HG02970 (cell line): ENCODE results near the gene ATP8B4.
"Not testable (repeated sequence)": the region's sequence is repeated elsewhere in the genome, so short reads cannot be mapped to it uniquely, and the experiment has no call there.

Source experiments
- ATAC-seq: cut with Tn5 transposase; IDR thresholded peaks from one replicate; pipeline ENCODE4 v1.9.1; 2021; ENCODE audit warnings: mild to moderate bottlenecking, moderate library complexity, moderate number of reproducible peaks; ENCODE audit not compliant: unreplicated experiment, low FRiP score

The ATP8B4 gene

DNA sequence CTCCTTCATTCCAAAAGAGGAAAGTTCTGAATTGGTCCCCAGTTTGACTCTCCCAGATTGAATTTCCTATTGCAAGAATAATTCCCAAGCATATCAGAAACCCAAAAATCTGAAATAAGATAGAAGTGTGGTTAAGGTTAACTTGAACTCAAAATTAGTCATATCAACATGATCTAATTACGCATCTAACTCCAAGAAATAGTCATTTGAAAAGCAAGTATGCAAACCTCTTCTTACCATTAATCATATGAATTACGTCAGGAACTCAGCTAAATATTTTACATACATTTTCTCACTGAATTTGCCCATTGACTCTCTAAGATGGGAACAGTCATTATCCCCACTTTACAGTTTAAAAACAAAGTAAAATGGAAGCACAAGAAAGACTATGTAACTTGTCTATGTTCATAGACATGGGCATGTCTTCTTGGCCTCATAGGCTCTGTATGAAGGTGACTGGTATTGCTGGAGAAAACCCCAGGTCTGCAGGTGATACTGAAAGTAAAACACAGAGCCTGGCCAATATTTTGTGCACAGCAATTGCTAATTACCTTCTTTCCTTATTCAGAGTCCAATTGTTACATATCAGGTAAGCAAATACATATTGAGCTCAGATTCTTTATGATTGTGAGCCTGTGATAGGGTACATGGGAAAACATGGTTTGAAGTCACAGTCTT lies 139.2 kb downstream of the ATP8B4 start:
- no peak for ATAC-seq

DNA sequence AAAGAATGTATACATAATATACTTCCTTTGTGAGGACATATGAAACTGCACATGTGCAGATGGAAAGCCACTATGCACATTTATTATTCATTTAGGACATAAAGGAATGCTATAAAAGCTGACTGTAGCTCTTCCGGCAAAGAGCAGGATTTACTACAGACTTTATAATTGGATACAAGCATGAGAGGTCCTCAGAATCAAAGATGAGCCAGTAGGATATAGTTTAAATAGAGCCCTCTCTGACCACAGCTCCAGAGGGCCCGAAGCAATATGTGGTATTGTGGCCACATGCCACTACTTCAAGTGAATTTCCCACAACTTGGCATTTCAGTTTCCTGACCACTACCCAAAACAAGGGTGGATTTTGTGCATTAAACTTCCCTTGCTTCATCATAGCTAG lies 140.9 kb downstream of the ATP8B4 start:
- ATAC-seq: no peak

GRCh38 chr15:49977306-49977705 lies 141.7 kb downstream of the ATP8B4 start:
- ATAC-seq: no peak

DNA sequence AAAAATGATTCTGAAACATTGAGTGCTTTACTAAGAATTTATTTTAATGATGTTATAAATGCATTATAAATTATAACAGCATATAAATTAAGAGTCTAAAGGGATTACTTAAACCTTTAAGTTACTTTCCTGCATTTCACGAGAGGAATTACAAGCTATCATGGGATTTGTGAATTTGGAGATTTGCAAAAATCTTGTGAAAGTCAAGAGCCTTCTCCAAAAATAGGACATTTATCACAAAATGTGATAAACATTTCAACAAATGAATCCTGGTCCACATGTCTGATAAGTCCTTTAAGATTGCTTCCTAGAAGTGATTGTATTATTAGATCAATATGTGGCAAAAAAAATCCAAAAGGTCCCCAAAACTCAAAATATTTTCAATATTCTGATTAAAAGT lies 154.5 kb downstream of the ATP8B4 start:
- no peak for ATAC-seq

- no peak for ATAC-seq
Observed at GRCh38 chr15:49964061-49964460, 155.0 kb downstream of the ATP8B4 start.

DNA sequence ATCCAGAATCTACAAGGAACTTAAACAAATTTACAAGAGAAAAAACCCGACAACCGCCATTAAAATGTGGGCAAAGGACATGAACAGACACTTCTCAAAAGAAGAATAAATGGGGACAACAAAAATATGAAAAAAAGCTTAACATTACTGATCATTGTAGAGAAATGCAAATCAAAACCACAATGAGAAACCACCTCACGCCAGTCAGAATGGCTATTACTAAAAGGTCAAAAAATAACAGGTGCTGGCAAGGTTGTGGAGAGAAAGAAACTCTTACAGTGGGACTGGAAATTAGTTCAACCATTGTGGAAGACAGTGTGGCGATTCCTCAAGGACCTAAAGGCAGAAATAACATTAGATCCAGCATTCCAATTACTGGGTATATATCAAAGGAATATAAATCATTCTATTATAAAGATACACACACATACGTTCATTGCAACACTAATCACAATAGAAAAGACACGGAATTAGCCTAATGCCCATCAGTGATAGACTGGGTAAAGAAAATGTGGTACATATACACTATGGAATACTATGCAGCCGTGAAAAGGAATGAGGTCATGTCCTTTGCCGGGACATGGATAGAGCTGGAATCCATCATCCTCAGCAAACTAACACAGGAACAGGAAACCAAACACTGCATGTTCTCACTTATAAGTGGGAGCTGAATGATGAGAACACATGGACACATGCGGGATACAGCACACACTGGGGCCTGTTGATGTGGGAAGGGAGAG lies 155.8 kb downstream of the ATP8B4 start:
- not testable (repeated sequence) for ATAC-seq

- no peak for ATAC-seq
Observed at GRCh38 chr15:49962044-49962602, 156.9 kb downstream of the ATP8B4 start.

- ATAC-seq: no peak
Observed at GRCh38 chr15:49953421-49953820, 165.6 kb downstream of the ATP8B4 start.

GRCh38 chr15:49946681-49947080 lies 172.4 kb downstream of the ATP8B4 start:
- ATAC-seq: no peak

GRCh38 chr15:49934487-49934886 lies 184.5 kb downstream of the ATP8B4 start:
- no peak for ATAC-seq

- no peak for ATAC-seq
Observed at GRCh38 chr15:49927189-49927861, 191.7 kb downstream of the ATP8B4 start.

DNA sequence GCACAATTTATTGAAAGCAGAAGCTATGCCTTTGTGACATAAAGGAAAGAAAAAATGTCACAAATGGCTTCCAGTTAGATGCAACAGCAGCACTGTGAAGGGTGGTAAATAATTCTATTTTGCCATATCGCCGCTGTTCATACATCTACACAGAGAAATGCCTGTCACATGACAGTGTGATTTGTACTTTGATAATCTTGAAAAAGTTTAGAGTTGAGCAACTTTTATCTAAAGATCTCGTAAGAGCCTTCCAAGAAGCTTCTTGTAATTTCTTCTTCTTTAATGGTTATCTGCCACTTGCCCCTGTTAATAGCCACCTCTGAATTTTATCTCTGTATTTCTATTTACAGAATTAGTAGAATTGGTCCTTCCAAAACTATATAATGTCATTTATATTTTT lies 192.3 kb downstream of the ATP8B4 start:
- ATAC-seq: no peak

DNA sequence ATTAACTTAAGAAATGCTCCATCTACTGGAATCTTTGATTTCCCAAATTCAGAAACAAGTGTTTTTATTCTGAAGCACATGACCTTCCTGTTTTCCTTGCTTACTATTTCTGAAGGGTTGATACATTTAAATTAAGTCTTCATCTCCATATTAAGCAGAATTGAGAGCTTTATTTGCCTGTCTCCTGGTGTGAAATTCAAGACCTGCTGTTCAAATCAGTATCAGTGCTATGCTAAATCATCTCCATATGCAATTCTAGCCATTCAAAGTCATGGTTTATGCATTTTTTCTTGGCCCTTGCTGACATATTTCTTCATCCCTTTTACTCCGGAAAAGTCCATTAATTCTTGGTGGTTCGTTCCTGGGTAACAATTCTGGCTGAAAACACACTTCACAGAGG lies 195.4 kb downstream of the ATP8B4 start:
- no peak for ATAC-seq

DNA sequence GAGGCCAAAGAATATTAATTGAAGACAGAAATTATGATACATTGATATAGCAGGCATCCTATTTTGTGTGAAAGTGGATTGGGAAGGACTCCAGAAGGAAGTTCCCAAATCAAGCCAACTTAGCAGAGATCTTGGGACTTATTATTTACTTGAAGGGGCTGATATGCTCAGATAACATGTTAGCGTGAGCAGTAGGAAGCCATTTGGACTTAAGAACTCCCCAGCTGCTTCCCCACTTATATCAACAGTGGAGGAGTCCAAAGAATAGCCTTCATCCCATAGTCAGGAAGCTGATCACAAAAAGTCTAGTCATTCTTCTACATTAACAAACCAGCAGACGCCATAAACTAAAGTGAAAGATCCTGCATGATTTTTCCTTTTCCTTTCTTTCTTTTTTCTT lies 200.0 kb downstream of the ATP8B4 start:
- no peak for ATAC-seq

GRCh38 chr15:49918121-49918520 lies 200.9 kb downstream of the ATP8B4 start:
- ATAC-seq: no peak

DNA sequence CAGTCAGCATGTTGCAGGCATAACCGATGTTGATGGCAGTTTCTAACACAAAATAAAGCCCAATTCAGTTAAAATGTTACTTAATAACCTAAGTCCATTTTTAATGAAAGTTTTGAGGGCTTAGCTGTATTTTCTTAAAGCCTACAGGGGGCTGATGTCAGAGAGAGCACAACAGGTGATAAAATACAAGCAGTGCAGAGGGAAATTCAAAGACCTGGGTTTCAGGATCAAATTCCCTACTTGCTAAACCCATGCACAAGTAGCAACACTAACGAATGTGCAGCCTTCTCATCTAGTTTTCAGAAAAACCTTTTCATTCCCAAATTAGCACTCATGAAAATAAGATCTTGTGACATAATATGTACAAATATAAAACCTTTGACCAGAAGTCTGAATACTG lies 202.0 kb downstream of the ATP8B4 start:
- ATAC-seq: no peak

- ATAC-seq: no peak
Observed at GRCh38 chr15:49915822-49916221, 203.2 kb downstream of the ATP8B4 start.

DNA sequence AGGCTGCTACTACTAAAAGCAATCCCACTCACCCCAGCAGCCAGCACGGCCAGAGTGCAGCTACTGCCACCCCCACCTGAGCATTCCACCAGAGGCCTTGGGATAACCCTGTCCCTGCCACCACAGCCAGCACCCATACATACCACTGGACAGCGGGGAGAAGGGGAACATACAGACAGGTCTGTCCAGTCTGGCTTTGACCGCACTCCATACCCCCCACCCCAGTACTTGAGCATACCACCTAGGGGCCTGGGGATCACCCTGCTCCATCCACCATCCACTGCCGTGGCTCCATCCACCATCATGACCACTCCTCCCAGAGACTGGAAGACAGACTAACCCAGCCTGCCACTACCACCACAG lies 210.1 kb downstream of the ATP8B4 start:
- no peak for ATAC-seq

GRCh38 chr15:49908236-49908932 lies 210.6 kb downstream of the ATP8B4 start:
- no peak for ATAC-seq

GRCh38 chr15:49906966-49907365 lies 212.1 kb downstream of the ATP8B4 start:
- ATAC-seq: no peak

DNA sequence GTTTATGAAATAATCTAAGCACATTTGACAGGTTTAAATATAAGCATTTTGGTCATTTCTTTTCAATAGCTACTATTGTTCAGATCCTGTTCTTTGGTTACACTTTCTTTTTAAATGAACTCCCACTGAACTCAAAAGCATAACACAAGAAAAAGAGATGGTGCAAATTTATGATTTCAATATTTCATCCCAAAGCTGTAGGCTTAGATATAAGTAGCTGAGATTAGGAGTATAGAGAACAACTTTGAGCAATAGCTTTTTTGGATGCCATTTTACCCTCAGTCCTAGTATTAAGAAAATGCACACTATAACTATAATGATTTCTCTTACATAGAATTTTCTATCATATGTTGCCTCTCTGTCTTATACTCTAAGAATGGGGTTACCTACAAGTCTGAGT lies 213.8 kb downstream of the ATP8B4 start:
- no peak for ATAC-seq
